ENCODE results near the gene PPFIA4.

PPFIA4 gene

DNA sequence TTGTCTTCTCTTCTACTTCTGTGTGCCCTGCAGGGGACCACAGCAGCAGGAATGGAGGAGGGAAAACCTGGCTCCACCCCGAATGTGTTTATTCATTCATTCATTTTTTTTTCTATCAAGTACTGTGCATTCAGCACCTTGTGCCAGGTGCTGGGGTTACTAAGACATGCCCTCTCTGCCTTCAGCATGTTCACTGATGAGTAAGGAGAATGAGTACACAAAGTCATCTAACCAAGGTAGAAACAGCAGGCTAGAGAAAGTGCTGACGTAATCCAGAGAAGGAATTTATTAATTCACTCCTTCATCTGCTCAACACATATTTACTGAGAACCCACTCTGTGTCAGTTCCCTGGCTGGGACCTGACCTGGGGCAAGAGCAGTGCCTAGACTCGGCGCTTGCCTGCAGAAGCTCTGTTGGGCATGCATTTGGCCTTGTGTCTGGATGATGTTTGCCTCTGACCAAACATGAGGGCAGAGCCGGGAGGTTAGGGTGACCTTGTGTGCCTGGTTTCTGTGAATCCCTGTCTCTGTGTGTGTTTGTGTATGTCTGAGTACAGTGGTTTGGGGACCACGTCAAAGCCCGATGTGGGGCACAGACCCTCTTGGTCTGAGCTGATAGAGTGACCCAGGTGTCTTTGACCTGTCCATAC lies 62.8 kb downstream of the PPFIA4 start:
- no peak overlapping the region for H3K4me3 ChIP-seq (replicated peaks; ENCODE audit: low read depth, low read length)
- no peak for DNase-seq (ENCODE audit: extremely low read depth, insufficient read length)
- TF ChIP-seq, protein P1, sequence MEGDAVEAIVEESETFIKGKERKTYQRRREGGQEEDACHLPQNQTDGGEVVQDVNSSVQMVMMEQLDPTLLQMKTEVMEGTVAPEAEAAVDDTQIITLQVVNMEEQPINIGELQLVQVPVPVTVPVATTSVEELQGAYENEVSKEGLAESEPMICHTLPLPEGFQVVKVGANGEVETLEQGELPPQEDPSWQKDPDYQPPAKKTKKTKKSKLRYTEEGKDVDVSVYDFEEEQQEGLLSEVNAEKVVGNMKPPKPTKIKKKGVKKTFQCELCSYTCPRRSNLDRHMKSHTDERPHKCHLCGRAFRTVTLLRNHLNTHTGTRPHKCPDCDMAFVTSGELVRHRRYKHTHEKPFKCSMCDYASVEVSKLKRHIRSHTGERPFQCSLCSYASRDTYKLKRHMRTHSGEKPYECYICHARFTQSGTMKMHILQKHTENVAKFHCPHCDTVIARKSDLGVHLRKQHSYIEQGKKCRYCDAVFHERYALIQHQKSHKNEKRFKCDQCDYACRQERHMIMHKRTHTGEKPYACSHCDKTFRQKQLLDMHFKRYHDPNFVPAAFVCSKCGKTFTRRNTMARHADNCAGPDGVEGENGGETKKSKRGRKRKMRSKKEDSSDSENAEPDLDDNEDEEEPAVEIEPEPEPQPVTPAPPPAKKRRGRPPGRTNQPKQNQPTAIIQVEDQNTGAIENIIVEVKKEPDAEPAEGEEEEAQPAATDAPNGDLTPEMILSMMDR (IDR thresholded peaks at IDR 0.05; ENCODE audit: insufficient read depth, low read length, poor library complexity, severe bottlenecking), result no peak
- peaks cover 1% of the 10 kb centered on the region; the same call in 1 of the 2 replicates for H3K27me3 ChIP-seq (replicated peaks; ENCODE audit: control insufficient read depth, insufficient read depth, low read length)
- no peaks in the 10 kb centered on the region for H3K36me3 ChIP-seq (ENCODE audit: control insufficient read depth, insufficient read depth, low read length)

DNA sequence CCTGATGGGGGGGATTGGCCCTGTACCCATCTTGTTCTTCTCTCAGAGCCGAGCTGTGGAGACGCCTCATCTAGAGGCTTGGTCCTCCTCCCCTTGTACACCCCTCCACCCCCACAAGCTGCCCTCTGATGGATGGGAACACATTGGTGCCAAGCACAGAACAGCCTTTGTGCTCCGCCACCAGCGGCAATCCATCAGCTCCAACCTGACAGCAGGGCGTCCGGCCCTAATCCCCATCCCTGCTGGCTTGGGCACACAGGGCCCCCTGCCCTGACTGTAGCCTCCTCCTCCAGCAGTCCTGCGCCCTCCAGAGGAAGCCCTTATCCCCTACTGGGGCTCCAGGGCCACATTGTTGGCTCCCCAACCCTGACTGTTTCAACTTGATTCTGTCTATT lies 63.4 kb downstream of the PPFIA4 start:
- no peak for DNase-seq (ENCODE audit: extremely low read depth, insufficient read length)
- no peak overlapping the region for H3K4me3 ChIP-seq (replicated peaks; ENCODE audit: low read depth, low read length)
- peaks cover 1% of the 10 kb centered on the region; the same call in 1 of the 2 replicates for H3K27me3 ChIP-seq (replicated peaks; ENCODE audit: control insufficient read depth, insufficient read depth, low read length)
- no peaks in the 10 kb centered on the region for H3K36me3 ChIP-seq (ENCODE audit: control insufficient read depth, insufficient read depth, low read length)
- TF ChIP-seq, protein P1 (IDR thresholded peaks at IDR 0.05; ENCODE audit: insufficient read depth, low read length, poor library complexity, severe bottlenecking), result no peak

DNA sequence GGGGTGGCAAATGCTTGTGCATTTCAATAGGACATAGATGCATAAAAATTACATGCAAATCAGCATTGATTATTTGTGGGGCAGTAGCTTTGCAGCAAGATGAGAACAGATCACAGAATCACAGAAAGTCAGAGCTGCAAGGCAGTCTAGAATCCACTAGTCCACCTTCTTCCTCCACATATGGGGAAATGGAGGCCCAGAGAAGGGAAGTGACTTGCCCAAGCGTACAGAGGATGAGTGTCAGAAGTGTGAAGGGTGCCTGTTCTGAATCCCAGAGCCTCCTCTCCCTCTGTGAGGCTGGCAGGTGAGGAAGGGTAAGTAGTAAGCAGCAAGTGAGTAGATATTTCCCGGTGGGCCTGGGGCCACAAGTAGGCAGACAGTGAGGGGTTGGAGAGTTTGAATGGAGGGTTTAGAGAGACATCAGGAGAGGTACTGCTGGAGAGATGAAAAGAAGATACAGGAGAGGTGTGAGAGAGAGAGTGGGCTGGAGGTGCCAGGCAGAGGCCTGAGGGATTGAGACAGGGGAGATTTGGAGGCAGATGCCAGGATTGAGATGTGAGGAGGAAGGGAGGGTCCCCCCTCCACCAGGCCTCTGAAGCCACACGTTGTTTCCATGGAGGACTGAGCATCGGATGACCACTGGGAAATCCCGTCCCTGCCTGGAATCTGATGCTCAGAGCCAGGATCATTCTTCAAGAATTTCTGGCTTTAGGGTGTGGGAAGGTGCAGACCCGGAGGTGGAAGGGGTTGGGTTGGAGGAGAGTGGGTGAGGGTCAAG lies 64.3 kb downstream of the PPFIA4 start:
- H3K36me3 ChIP-seq (ENCODE audit: control insufficient read depth, insufficient read depth, low read length), result no peaks in the 10 kb centered on the region
- DNase-seq (ENCODE audit: extremely low read depth, insufficient read length), result no peak
- H3K4me3 ChIP-seq (replicated peaks; ENCODE audit: low read depth, low read length), result no peak overlapping the region
- TF ChIP-seq, protein P1 (IDR thresholded peaks at IDR 0.05; ENCODE audit: insufficient read depth, low read length, poor library complexity, severe bottlenecking), result no peak
- peaks cover 1% of the 10 kb centered on the region; the same call in 1 of the 2 replicates for H3K27me3 ChIP-seq (replicated peaks; ENCODE audit: control insufficient read depth, insufficient read depth, low read length)

DNA sequence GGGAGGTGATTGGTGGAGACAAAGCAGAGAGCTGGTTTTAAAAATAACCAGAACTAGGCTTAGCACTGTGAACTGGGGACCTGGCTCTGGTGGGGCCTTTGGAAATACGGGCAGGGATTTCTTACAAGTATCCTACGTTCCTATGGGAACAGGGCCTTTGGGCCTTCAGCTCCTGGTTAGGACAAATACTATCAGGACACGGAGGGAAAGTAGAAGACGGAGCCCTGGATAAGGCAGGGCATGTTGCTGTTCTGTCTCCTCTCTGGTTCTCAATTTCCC lies 64.8 kb downstream of the PPFIA4 start:
- Histone ChIP-seq H3K4me3 (replicated peaks; ENCODE audit: low read depth, low read length) (no peak overlapping the region), H3K36me3 (ENCODE audit: control insufficient read depth, insufficient read depth, low read length) (no peaks in the 10 kb centered on the region), H3K27me3 (replicated peaks; ENCODE audit: control insufficient read depth, insufficient read depth, low read length) (peaks cover 1% of the 10 kb centered on the region; the same call in 1 of the 2 replicates)
- TF ChIP-seq, protein P1 (IDR thresholded peaks at IDR 0.05; ENCODE audit: insufficient read depth, low read length, poor library complexity, severe bottlenecking), result no peak
- DNase-seq (ENCODE audit: extremely low read depth, insufficient read length), result no peak

DNA sequence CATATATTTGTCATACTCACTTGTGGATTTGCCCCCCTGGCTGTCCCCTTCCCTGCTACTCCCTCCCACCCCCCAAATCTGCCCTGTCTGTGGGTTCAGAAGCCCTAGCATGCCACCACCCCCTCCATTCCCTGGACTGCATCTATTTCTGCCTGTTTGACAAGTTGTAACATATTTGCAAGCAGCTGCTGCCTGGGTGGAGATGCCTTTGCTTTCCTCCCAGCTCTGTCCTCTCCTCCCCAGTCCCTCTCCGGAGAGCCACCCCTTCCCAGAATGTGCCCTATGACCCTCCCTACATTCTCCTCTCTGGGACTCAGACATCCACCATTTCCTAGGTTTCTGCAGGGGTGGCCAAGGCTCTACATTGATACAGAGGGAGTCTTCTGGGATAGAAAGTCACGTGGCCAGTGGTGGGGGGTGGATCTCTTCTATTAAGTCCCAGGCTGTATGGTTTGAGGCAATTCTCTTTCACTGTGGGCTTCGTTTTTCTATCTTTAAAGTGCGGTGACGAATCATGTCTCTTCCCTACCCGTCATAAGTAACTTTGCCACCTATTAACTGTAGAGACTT lies 65.6 kb downstream of the PPFIA4 start:
- TF ChIP-seq, protein P1 (IDR thresholded peaks at IDR 0.05; ENCODE audit: insufficient read depth, low read length, poor library complexity, severe bottlenecking), result no peak
- Histone ChIP-seq H3K27me3 (replicated peaks; ENCODE audit: control insufficient read depth, insufficient read depth, low read length) (0 out of 2 replicates have a peak, but pooled peaks cover 1% of the 10 kb centered on the region), H3K36me3 (ENCODE audit: control insufficient read depth, insufficient read depth, low read length) (no peaks in the 10 kb centered on the region)

More for the DNA sequence above, 65.6 kb downstream of the PPFIA4 start:
- H3K4me3 ChIP-seq (replicated peaks; ENCODE audit: low read depth, low read length), result no peak overlapping the region
- no peak for DNase-seq (ENCODE audit: extremely low read depth, insufficient read length)
